HG03520 (cell line): ENCODE results near the gene COL5A1.
"Not testable (repeated sequence)": the region's sequence is repeated elsewhere in the genome, so short reads cannot be mapped to it uniquely, and the experiment has no call there.

ENCODE experiments used
- ATAC-seq: cut with Tn5 transposase; IDR thresholded peaks from one replicate; pipeline ENCODE4 v1.9.1; 2021; ENCODE audit warnings: mild to moderate bottlenecking, moderate library complexity; ENCODE audit not compliant: unreplicated experiment

COL5A1 gene

GRCh38 chr9:134690301-134690751 lies 48.7 kb downstream of the COL5A1 start:
- no peak for ATAC-seq

- no peak for ATAC-seq
Measured at GRCh38 chr9:134690946-134691694, 49.5 kb downstream of the COL5A1 start.

GRCh38 chr9:134691695-134692572 lies 50.3 kb downstream of the COL5A1 start:
- ATAC-seq, result no peak

GRCh38 chr9:134692573-134692860 lies 50.9 kb downstream of the COL5A1 start:
- ATAC-seq, result no peak

- no peak for ATAC-seq
Measured at GRCh38 chr9:134693011-134693410, 51.4 kb downstream of the COL5A1 start.

GRCh38 chr9:134693641-134694367 lies 52.2 kb downstream of the COL5A1 start:
- ATAC-seq, result no peak

GRCh38 chr9:134694368-134694665 lies 52.7 kb downstream of the COL5A1 start:
- no peak for ATAC-seq

- ATAC-seq, result no peak
Measured at GRCh38 chr9:134694714-134695113, 53.1 kb downstream of the COL5A1 start.

- no peak for ATAC-seq
Measured at GRCh38 chr9:134695144-134695543, 53.5 kb downstream of the COL5A1 start.

- ATAC-seq, result no peak
Measured at GRCh38 chr9:134696433-134696832, 54.8 kb downstream of the COL5A1 start.

GRCh38 chr9:134698111-134698510 lies 56.5 kb downstream of the COL5A1 start:
- ATAC-seq, result no peak

GRCh38 chr9:134698587-134699342 lies 57.2 kb downstream of the COL5A1 start:
- ATAC-seq, result no peak

GRCh38 chr9:134699343-134699740 lies 57.7 kb downstream of the COL5A1 start:
- no peak for ATAC-seq

- ATAC-seq, result no peak
Measured at GRCh38 chr9:134700636-134701350, 59.2 kb downstream of the COL5A1 start.

GRCh38 chr9:134701581-134702259 lies 60.1 kb downstream of the COL5A1 start:
- ATAC-seq, result no peak

GRCh38 chr9:134702291-134702690 lies 60.7 kb downstream of the COL5A1 start:
- ATAC-seq, result no peak

- not testable (repeated sequence) for ATAC-seq
Measured at GRCh38 chr9:134703730-134704114, 62.1 kb downstream of the COL5A1 start.

GRCh38 chr9:134704498-134704897 lies 62.9 kb downstream of the COL5A1 start:
- ATAC-seq, result no peak

GRCh38 chr9:134705786-134706185 lies 64.2 kb downstream of the COL5A1 start:
- ATAC-seq, result no peak

- ATAC-seq, result no peak
Measured at GRCh38 chr9:134706522-134706921, 64.9 kb downstream of the COL5A1 start.
